HL-60 (cell line): ENCODE data around the gene VSTM2B.
"Not testable (repeated sequence)": the region's sequence is repeated elsewhere in the genome, so short reads cannot be mapped to it uniquely, and the experiment has no call there.

Experiments
- DNase-seq, 2 experiments: peaks; one replicate each; pipeline ENCODE4 v3.0.0-alpha.2; 2010 to 2020; ENCODE audit warnings: low read depth in 1 of 2, low spot score in 1 of 2
- H3K27ac ChIP-seq: fragments of 250-450 bp; sonication (Bioruptor Pico); replicated peaks from 2 replicates; pipeline ENCODE4 v1.5.1; 2020; ENCODE audit warnings: mild to moderate bottlenecking, moderate library complexity
- H3K27me3 ChIP-seq: fragments of 250-450 bp; sonication (Bioruptor Pico); 2 replicates; pipeline ENCODE4 v1.5.1; 2021; ENCODE audit warnings: mild to moderate bottlenecking, moderate library complexity; ENCODE audit not compliant: insufficient read depth, poor library complexity, severe bottlenecking
- H3K4me3 ChIP-seq: replicated peaks from 2 replicates; pipeline ENCODE4 v1.5.1; 2011; ENCODE audit warnings: mild to moderate bottlenecking, control low read depth, low read length; ENCODE audit not compliant: insufficient read depth
- GABPA ChIP-seq: IDR thresholded peaks from 2 replicates; pipeline ENCODE4 v1.6.1; 2012; ENCODE audit warnings: low read depth
- POLR2AphosphoS5 ChIP-seq: IDR thresholded peaks from 2 replicates; pipeline ENCODE4 v1.6.1; 2012; ENCODE audit warnings: low read depth
- SPI1 ChIP-seq: IDR thresholded peaks from 2 replicates; pipeline ENCODE4 v1.6.1; 2012; ENCODE audit warnings: low read depth, mild to moderate bottlenecking, borderline replicate concordance
- TF ChIP-seq, protein P1 (sequence below): IDR thresholded peaks from one replicate; pipeline ENCODE4 v1.5.1; 2011; ENCODE audit warnings: low read length, control low read depth, inconsistent platforms; ENCODE audit not compliant: insufficient read depth
- TF ChIP-seq, protein P2 (sequence below): IDR thresholded peaks from 2 replicates; pipeline ENCODE4 v1.6.1; 2012; ENCODE audit warnings: low read depth; ENCODE audit not compliant: insufficient replicate concordance

VSTM2B gene

DNA sequence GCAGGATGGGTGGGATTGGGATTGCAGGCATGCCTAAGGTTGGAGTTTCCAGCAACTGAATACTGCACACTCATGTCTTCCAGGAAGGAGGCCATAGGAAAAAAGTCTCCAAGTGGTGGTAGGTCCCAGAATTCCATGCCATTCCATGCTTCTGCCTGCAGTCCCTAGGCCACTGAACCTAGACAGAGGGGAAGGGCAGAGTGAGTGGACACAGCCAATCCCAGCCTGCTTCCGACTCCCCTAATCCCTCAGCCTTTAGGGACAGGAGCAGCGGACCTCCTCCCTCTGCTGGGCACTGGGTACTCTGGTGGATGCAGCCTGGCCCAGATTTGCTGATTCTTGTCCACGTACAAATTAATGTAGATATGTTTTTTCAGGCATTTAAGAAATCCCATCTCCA is 17.0 kb downstream of the VSTM2B start:
- Histone ChIP-seq H3K27ac (no peak overlapping the region), H3K27me3 (no peaks in the 10 kb centered on the region), H3K4me3 (no peak overlapping the region)
- no peak for DNase-seq
- no peak for TF ChIP-seq GABPA
- TF ChIP-seq, protein P1, sequence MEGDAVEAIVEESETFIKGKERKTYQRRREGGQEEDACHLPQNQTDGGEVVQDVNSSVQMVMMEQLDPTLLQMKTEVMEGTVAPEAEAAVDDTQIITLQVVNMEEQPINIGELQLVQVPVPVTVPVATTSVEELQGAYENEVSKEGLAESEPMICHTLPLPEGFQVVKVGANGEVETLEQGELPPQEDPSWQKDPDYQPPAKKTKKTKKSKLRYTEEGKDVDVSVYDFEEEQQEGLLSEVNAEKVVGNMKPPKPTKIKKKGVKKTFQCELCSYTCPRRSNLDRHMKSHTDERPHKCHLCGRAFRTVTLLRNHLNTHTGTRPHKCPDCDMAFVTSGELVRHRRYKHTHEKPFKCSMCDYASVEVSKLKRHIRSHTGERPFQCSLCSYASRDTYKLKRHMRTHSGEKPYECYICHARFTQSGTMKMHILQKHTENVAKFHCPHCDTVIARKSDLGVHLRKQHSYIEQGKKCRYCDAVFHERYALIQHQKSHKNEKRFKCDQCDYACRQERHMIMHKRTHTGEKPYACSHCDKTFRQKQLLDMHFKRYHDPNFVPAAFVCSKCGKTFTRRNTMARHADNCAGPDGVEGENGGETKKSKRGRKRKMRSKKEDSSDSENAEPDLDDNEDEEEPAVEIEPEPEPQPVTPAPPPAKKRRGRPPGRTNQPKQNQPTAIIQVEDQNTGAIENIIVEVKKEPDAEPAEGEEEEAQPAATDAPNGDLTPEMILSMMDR, result no peak
- TF ChIP-seq SPI1, result no peak
- no peak for TF ChIP-seq POLR2AphosphoS5
- TF ChIP-seq, protein P2, sequence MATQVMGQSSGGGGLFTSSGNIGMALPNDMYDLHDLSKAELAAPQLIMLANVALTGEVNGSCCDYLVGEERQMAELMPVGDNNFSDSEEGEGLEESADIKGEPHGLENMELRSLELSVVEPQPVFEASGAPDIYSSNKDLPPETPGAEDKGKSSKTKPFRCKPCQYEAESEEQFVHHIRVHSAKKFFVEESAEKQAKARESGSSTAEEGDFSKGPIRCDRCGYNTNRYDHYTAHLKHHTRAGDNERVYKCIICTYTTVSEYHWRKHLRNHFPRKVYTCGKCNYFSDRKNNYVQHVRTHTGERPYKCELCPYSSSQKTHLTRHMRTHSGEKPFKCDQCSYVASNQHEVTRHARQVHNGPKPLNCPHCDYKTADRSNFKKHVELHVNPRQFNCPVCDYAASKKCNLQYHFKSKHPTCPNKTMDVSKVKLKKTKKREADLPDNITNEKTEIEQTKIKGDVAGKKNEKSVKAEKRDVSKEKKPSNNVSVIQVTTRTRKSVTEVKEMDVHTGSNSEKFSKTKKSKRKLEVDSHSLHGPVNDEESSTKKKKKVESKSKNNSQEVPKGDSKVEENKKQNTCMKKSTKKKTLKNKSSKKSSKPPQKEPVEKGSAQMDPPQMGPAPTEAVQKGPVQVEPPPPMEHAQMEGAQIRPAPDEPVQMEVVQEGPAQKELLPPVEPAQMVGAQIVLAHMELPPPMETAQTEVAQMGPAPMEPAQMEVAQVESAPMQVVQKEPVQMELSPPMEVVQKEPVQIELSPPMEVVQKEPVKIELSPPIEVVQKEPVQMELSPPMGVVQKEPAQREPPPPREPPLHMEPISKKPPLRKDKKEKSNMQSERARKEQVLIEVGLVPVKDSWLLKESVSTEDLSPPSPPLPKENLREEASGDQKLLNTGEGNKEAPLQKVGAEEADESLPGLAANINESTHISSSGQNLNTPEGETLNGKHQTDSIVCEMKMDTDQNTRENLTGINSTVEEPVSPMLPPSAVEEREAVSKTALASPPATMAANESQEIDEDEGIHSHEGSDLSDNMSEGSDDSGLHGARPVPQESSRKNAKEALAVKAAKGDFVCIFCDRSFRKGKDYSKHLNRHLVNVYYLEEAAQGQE, result no peak

DNA sequence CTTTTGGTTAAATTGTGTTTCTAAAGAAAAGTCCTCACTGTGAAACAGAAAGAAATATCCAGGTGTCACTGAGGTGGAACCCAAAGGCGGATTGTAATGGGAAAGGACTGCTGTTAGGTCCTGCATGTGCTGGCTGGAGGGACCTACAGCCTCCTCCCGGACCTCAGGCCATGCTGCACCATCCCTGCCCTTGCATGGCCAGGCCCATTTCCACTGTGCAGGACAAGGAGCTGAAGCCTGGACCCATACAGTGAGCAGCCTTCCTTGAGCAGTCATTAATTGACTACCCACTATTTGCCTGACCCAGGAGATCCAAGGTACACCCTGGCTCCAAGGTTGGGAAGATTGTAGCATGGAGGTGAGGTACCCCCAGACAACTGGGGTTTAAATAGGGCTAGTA is 17.6 kb downstream of the VSTM2B start:
- Histone ChIP-seq H3K27ac (no peak overlapping the region), H3K27me3 (no peaks in the 10 kb centered on the region), H3K4me3 (no peak overlapping the region)
- DNase-seq, result no peak
- no peak for TF ChIP-seq SPI1
- TF ChIP-seq GABPA, result no peak
- TF ChIP-seq, protein P1, result no peak
- no peak for TF ChIP-seq POLR2AphosphoS5
- TF ChIP-seq, protein P2, result no peak

DNA sequence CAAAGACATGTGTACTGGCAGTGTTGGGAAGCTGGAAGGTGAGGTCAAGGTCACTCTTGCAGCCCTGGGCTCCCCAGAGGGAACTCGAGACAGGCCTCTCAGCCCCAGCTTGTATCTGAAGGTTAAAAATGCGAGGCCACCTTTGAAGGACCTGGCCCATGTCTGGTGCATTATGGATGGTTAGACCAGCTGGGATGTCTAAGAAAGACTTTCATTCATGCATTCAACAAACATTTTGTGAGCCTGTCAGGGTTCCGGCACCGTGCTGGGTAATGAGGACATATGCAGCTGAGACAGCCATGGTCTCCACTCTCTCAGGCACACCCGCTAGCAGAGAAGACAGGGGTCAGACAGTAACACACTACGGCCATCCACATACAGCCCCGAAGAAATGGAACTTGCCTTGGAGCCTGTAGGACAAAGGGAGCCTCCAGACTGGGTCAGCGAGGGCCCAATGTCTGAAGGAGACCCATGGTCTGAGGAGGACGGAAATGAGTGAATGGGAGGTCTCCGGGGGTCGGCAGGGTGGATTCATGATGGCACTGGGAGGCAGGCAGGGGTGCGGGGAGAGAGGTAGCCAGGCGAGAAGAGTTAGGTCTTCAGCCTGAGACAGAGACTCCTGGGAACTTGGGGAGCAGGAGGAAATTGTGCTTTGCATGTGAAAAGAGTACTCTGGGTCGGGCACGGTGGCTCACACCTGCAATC is 19.0 kb downstream of the VSTM2B start:
- H3K27ac ChIP-seq, result no peak overlapping the region
- no peak for DNase-seq
- H3K4me3 ChIP-seq, result no peak overlapping the region
- no peaks in the 10 kb centered on the region for H3K27me3 ChIP-seq
- TF ChIP-seq, protein P1, result no peak
- TF ChIP-seq POLR2AphosphoS5, result no peak
- no peak for TF ChIP-seq GABPA
- no peak for TF ChIP-seq SPI1
- TF ChIP-seq, protein P2, result no peak

DNA sequence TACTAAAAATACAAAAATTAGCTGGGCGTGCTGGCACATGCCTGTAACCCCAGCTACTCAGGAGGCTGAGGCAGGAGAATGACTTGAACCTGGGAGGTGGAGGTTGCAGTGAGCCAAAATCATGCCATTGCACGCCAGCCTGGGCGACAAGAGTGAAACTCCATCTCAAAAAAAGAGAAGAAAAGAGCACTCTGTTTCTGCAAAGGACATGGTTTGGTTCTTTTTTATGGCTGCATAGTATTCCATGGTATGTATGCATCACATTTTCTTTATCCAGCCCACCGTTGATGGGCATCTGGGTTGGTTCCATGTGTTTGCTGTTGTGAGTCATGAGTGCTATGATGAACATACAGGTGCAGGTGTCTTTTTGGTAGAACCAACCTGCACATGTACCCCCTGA is 19.7 kb downstream of the VSTM2B start:
- H3K27me3 ChIP-seq, DNase-seq, H3K27ac ChIP-seq, H3K4me3 ChIP-seq: not testable (repeated sequence)
